ENCODE measurements around the gene MARVELD3.
"Not testable (repeated sequence)": the region's sequence is repeated elsewhere in the genome, so short reads cannot be mapped to it uniquely, and the experiment has no call there.

The MARVELD3 gene

GRCh38 chr16:71672803-71673581 is 47.0 kb downstream of the MARVELD3 start:
- DNase-seq, result no peak

DNA sequence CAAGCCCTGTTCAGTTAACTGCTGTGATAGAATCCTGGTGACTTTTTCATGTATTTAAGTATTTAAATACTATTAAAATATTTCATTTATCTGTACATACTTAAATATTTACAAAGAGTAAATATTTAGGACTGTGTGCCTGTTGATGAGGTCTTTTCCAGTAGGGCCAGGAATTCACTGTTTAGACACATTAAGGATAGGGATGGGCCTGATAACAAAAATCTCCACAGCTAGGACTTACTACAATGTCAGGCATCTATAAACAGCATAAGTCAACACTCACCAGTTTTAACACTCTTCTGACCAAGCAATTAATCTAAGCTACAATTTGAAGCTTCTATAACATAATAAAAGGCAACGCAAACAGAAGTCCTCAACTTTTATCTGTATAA is 47.6 kb downstream of the MARVELD3 start:
- DNase-seq, result no peak

DNA sequence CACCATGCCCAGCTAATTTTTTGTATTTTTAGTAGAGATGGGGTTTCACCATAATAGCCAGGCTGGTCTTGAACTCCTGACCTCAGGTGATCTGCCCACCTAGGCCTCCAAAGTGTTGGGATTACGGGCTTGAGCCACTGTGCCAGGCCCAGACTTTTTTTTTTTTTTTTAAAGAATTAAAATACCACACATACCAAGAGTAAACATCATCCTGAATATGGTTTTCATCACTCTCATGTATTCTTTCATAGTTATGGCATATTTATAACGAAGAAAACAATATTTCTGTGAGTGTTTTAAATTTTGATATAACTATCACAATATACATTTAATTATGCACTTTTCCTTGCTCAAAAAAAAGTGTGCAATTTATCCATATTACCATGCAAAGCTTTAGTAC is 48.2 kb downstream of the MARVELD3 start:
- no peak for DNase-seq

DNA sequence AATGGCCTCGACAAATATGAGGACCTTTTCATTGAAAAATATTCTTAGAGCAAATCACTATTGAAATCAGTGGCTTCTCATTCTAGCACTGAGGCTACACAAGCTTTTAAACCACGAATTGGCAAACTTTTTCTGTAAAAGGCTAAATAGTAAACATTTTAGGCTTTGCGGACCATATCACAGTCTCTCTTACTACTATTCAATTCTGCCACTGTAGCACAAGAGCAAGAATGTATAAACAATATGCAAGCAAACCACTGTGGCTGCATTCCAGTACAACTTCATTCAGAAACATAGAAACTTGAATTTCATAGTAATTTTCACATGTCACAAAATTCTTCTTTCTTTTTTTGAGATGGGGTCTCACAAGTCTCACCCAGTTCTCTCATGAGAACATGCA is 49.4 kb downstream of the MARVELD3 start:
- DNase-seq, result no peak

DNA sequence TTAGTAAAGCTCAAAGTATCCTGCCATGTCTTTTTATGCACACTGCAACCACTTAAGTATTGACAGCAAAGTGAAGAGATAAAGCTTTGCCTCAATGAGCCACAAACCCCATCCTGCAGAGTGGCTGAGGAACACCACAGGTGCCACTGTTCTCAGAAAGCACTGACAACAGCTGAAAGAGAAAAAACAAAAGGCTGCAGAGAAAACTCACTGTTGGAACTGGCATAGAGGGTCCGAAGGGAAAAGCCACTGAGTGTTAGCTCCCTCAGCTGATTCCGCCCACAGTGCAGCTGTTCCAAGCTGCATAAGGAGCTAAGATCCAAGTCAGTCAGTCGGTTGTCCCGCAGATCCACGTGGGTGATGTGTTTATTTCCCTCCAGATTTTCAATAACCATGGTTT is 50.3 kb downstream of the MARVELD3 start:
- no peak for DNase-seq

GRCh38 chr16:71681360-71681759 is 55.4 kb downstream of the MARVELD3 start:
- DNase-seq, result no peak

DNA sequence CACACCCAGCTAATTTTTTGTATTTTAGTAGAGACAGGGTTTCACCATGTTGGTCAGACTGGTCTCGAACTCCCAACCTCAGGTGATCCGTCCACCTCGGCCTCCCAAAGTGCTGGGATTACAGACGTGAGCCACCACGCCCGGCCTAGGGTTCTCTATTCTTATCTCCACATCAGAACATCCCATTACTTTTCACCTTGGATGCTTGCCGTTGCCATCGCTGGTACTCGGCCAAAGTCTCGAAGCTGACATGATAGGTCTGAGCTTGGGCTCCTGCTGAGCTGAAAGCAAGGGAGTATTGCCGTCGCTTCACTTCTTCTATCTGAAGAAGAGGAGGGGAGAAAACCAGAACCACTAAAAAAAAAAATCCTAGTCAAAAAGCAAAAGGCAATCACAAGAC is 58.3 kb downstream of the MARVELD3 start:
- not testable (repeated sequence) for DNase-seq

All from stimulated activated CD4-positive, alpha-beta T cell treated with anti-CD3 and anti-CD28 coated beads, Interleukin-4, amount 100 ng/mL, for 1 hour (primary cell).